Effector CD4-positive, alpha-beta T cell (primary cell): ENCODE measurements around the gene ATP8B1.
"Not testable (repeated sequence)": the region's sequence is repeated elsewhere in the genome, so short reads cannot be mapped to it uniquely, and the experiment has no call there.

ENCODE experiments used
- DNase-seq: peaks from one replicate; pipeline ENCODE4 v3.0.0-alpha.2; 2020
- total RNA-seq: gene quantifications from one replicate; lab custom pipeline; 2026; lab: John Stamatoyannopoulos, UW

ATP8B1 gene
- 0.56 reads per million for total RNA-seq

- no peak for DNase-seq
These were observed at the start of gene ATP8B1 for GRCh38 chr18:57803103-57803969. Gene ATP8B1 (minus strand): TSS chr18:57803315. CDS start chr18:57731807, 71,508 bp downstream.

DNA sequence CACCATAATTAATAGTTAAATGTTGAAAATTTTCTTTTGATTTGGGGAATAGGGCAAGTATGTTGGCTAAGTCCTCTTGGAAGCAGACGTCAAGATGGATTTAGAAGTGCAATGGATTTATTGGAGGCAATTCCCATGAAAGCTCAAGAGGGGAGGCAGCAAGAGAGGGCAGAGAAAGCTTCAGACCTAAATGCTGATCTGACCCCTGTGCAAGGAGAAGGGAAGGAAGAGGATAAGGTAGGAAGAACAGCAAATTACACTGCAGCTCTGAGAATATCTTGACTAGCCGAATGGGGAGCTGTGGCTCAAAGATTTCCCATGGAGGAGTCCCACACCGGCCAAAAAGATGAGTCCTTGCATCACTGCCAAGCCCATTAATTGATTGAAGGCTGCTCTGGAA is 46.9 kb upstream of the ATP8B1 start:
- DNase-seq: no peak

DNA sequence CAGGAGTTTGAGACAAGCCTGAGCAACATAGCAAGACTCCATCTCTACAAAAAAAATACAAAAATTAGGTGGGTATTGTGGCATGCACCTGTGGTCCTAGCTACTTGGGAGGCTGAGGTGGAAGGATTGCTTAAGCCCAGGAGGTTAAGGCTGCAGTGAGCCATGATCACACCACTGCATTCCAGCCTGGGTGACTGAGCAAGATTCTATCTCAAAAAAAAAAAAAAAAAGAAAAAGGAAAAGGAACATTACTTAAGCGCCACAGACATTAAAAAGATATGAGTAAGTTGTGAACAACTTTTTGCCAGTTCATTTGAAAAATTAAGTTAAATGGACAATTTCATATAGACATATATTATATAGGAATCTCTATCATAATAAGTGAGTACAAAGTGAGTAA is 45.3 kb upstream of the ATP8B1 start:
- not testable (repeated sequence) for DNase-seq

DNA sequence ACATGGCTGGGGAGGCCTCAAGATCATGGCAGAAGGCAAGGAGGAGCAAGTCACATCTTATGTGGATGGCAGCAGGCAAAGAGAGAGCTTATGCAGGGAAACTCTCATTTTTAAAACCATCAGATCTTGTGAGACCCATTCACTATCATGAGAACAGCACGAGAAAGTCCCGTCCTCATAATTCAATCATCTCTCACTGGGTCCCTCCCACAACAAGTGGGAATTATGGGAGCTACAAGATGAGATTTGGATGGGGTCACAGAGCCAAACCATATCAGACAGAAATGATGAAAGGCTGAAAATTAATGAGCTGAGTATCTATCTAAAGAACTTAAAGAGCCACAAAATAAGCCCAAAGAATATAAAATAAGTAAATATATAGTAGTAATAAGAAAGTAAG is 44.3 kb upstream of the ATP8B1 start:
- DNase-seq: not testable (repeated sequence)

- DNase-seq: no peak
These were observed 43.1 kb upstream of the ATP8B1 start for GRCh38 chr18:57846258-57846657.

GRCh38 chr18:57845605-57846074 is 42.5 kb upstream of the ATP8B1 start:
- no peak for DNase-seq

GRCh38 chr18:57844319-57844718 is 41.2 kb upstream of the ATP8B1 start:
- no peak for DNase-seq

GRCh38 chr18:57843386-57843785 is 40.3 kb upstream of the ATP8B1 start:
- no peak for DNase-seq

DNA sequence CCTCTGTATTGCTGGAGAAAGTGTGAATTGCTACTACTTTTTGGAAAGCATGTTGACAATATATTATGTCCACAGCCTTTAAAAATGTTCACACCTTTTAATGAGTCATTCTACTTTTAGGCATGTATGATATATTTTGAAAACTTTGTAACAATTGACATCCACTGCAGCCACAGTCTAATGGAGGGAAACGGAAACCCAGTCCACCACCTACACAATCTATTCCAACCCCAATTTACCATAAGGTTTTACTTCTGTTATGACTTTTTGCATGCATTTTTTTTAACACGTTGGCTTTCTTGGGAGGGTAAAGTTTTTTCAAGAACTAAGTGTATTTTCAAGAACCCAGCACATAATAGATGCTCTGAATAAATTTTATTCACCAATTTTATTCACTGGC is 38.5 kb upstream of the ATP8B1 start:
- no peak for DNase-seq

GRCh38 chr18:57839942-57840381 is 36.8 kb upstream of the ATP8B1 start:
- no peak for DNase-seq

DNA sequence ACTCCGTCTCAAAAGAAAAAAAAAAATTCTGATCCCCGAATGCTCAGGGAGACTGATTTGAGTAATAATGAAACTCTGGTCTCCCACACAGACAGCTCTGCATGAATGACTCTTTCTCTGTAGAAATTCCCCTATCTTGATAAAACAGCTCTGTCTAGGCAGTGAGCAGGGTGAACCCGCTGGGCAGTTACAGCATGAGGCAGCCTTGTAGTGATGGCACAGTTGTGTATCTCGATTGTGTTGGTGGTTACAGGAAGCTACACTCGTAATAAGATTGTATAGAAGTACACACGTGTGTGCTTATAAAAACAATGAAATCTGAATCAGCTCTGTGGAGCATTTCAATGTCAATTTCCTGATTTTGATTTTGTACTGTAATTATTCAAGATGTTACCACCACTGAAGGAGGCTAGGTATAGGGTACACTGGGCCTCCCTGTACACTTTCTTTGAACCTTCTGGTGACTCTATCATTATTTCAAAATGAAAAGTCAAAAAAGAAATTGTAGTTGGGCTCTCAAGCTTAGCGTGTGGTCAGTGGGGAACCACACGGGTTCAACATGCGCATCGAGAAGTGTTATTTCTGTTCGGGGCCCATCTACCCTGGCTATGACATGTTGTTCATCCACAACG is 34.9 kb upstream of the ATP8B1 start:
- DNase-seq: no peak

- DNase-seq: no peak
These were observed 33.4 kb upstream of the ATP8B1 start for GRCh38 chr18:57836557-57836956.

GRCh38 chr18:57835904-57836303 is 32.8 kb upstream of the ATP8B1 start:
- DNase-seq: no peak

DNA sequence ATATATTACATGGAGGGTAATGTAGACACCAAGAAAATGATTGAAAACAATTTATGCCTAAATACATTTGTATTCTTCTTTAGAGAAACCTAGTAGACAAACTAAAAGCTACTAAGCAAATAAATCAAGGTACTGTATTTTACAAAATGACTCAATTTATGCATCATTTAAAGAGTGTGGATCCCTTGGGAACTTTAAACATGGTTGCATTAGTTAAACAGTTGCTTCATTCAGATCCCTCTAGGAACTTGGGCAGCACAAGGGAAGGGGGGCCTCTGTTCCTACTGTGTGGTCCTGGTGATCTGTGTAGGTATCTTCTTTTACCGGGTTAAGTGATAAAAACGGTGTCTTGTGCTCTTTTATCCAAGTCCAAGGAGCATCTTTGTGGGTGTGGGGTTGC is 31.5 kb upstream of the ATP8B1 start:
- no peak for DNase-seq

DNA sequence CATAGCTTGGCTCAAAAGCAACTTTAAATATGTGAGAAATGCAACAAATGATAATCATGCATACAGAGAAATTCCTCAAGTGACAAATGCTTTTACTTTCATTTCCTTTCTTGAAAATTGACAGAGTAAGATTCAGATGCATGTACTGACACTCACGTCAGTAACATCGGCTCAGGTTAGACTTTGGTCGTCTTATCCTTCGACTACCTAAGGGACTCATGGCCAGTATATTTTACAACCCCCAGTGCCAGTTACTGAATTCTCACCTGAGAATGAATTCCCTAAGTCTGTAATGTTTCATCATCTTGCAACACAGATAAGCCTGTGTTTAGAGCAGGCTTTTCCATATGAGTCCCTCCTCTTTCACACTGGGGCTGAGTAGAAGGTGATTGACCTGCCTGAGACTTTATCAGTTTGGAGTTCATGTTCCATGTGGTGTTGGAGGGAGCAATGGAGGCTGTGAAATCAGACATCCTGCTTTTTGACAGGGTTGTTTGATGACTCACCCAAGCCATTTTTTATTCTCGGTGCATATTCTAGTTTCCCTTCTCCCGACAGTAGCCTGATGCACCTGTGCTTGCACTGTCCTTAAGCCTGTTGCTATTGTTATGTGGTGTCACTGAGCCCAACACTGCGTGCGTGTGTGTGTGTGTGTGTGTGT is 30.5 kb upstream of the ATP8B1 start:
- no peak for DNase-seq

- DNase-seq: no peak
These were observed 29.6 kb upstream of the ATP8B1 start for GRCh38 chr18:57832730-57833129.

DNA sequence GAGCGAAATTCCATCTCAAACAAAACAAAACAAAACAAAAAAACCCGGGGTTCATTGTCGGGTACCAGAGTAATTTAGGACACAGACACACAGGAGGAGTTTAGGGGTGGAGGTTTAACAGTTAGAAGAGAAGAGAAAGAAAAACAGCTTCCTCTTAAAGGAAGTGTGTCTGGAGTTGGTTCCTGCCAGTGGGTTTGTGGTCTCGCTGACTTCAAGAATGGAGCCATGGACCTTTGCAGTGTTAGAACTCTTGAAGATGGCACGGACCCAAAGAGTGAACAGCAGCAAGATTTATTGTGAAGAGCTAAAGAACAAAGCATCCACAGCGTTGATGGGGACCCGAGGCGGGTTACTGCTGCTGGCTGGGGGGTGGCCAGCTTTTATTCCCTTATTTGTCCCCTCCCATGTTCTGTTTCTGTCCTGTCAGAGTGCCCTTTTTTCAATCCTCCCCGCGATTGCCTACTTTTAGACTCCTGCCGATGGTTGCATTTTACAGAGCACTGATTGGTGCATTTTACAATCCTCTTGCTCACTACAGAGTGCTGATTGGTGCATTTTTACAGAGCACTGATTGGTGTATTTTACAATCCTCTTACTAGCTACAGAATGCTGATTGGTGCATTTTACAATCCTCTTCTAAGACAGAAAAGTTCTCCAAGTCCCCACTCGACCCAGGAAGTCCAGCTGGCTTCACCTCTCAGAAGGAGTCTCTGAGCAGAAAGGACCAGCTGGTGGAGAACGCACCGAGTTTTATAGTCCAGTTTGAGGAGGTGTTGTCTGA is 28.7 kb upstream of the ATP8B1 start:
- no peak for DNase-seq

DNA sequence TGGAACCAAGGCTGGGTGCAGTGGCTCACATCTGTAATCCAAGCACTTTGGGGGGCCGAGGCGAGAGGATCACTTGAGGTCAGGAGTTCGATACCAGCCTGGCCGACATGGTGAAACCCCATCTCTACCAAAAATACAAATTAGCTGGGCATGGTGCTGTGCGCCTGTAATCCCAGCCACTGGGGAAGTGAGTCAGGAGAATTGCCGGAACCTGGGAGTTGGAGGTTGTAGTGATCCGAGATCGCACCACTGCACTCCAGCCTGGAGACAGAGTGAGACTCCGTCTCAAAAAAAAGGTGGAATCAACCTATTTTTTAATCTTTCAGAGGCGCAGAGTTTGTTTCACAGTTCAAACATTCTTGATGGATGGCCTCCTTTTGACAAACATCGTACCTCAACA is 24.5 kb upstream of the ATP8B1 start:
- no peak for DNase-seq

DNA sequence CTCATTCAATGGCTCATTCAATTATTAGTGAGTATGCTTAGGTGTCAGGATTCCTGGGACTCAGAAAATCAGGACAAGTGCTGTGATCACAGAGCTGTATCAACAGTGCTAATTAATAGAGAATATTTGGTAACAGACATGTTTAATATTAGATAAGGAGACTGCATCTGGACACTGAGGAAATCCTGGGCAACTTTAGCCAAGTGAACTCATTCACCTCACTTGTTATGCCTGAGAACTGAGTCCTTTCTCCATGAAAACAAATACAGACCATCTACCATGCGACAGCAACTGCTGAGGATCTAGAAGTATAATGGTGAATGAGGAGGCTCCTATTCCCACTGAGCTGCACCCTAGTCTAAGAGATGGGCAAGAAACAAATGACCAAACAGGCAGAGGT is 23.1 kb upstream of the ATP8B1 start:
- DNase-seq: no peak

DNA sequence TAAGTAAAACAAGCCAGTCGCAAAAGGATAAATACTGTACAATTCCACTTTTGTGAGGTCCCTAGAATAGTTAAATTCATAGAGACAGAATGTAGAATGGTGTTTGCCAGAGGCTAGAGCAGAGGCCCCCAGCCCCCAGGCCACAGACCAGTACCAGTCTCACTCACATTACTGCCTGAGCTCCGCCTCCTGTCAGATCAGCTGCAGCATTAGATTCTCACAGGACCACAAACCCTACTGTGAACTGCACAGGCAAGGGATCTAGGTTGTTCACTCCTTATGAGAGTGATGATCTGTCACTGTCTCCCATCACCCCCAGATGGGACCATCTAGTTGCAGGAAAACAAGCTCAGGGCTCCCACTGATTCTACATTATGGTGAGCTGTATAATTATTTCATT is 17.5 kb upstream of the ATP8B1 start:
- not testable (repeated sequence) for DNase-seq

DNA sequence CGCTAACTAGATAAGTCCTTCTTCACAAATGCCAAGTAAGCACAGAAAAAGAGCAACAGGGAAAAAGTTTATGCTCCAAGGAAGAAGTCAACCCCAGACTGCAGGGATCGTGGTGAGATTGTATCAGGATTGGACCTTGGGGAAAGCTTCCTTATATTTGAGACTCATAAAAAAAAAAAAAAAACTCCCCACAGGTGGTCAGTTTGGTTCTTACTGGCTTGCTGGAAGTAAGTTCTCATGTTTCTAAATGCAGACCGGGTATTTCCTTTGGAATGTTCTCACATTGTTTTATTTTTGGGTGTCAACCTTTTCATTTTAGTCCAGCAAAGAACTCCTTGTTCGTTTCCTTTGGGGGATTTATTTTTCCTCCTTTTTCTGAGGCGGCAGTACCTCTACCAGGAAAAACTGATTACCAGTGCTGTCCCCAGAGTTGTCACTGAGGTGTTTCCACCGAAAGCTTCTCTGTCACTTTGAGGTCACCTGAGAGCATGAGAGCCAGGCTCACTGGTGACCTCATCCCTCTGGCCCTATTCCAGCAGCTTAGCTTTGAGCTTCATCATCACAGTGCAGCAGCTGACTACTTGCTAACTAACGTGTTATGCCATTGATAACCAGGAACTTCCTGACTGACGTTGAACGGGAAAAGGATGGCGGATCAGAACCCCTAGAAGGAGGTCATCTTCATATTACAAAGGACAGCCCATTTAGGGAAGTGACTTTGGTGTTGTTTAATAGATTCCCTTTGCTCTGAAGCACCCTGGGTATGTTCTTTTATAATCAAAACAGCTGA is 16.8 kb upstream of the ATP8B1 start:
- no peak for DNase-seq

- no peak for DNase-seq
These were observed 16.0 kb upstream of the ATP8B1 start for GRCh38 chr18:57819119-57819518.
